Measurements from ENCODE around the gene LRRC57.

DNA sequence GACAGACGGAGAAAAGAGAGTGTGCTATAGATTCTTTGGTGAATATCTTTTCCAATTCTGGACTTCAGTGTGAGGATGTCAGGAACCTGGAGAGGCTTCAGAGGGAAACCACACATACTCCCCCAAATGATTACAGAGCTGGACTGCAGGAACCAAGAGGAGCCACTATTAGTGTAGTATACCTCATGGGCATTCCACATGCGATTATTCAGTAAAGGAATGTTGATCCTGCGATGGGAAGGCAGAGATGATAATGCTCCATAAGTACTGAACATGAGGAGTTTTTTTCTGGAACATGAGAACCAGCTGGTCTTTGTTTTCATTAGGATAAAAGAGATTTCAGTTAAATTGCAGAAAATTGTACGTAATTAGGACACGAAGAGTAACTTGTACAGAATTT is 45.5 kb upstream of the LRRC57 start:
- TF ChIP-seq, protein P1, sequence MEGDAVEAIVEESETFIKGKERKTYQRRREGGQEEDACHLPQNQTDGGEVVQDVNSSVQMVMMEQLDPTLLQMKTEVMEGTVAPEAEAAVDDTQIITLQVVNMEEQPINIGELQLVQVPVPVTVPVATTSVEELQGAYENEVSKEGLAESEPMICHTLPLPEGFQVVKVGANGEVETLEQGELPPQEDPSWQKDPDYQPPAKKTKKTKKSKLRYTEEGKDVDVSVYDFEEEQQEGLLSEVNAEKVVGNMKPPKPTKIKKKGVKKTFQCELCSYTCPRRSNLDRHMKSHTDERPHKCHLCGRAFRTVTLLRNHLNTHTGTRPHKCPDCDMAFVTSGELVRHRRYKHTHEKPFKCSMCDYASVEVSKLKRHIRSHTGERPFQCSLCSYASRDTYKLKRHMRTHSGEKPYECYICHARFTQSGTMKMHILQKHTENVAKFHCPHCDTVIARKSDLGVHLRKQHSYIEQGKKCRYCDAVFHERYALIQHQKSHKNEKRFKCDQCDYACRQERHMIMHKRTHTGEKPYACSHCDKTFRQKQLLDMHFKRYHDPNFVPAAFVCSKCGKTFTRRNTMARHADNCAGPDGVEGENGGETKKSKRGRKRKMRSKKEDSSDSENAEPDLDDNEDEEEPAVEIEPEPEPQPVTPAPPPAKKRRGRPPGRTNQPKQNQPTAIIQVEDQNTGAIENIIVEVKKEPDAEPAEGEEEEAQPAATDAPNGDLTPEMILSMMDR (IDR thresholded peaks at IDR 0.05; ENCODE audit: insufficient read depth, low read length, poor library complexity, severe bottlenecking), result no peak
- no peak for TF ChIP-seq EZH2phosphoT487 (conservative IDR thresholded peaks at IDR 0.05; ENCODE audit: low read length)

All from SU-DHL-6 (cell line).